AG04450 (cell line): Measurements from ENCODE around the gene PLEKHA5. TPM values are rescaled to one million over a fixed set of nuclear protein-coding genes. Genes with fewer than 3 reads are reported as not detected.

Experiments
- CTCF ChIA-PET: fragments of 300-600, 350-600 bp; formaldehyde crosslinking; extraction: SDS; loops from one replicate; lab custom pipeline; 2022; ENCODE audit warnings: antibody characterized with exemption, inconsistent platforms; lab: Charles Lee
- POLR2A ChIA-PET: fragments of 350-600 bp; formaldehyde crosslinking; extraction: SDS; loops from one replicate; lab custom pipeline; 2021; ENCODE audit warnings: antibody characterized with exemption, inconsistent platforms; lab: Yijun Ruan, JAX
- DNase-seq: peaks from one replicate; pipeline ENCODE4 v3.0.0-alpha.2; 2011; ENCODE audit warnings: low read depth, low spot score
- H3K27ac ChIP-seq: one replicate; pipeline ENCODE4 v1.5.1; 2012; ENCODE audit warnings: low read depth, low read length, control low read depth
- H3K27me3 ChIP-seq: one replicate; pipeline ENCODE4 v1.6.0; 2012; ENCODE audit warnings: low read length; ENCODE audit not compliant: control insufficient read depth, insufficient read depth
- H3K4me3 ChIP-seq: 2 replicates; pipeline ENCODE4 v1.5.1; 2011; ENCODE audit warnings: mild to moderate bottlenecking, low read depth, low read length, control low read depth
- H3K9me3 ChIP-seq: 2 replicates; pipeline ENCODE4 v1.5.1; 2012; ENCODE audit warnings: low read length; ENCODE audit not compliant: control insufficient read depth, insufficient read depth
- polyA plus RNA-seq: library from polyadenylated mRNA; depleted of rRNA; stranded (reverse); fragments of >200 nt; gene quantifications from 2 replicates; pipeline ENCODE4 v1.2.3, GENCODE V29; 2011
- TF ChIP-seq, protein P1 (sequence below): IDR thresholded peaks from 2 replicates; pipeline ENCODE4 v1.5.1; 2011; ENCODE audit warnings: low read depth, low read length, control low read depth, inconsistent platforms

Gene PLEKHA5
- polyA plus RNA-seq, 1 experiment: 23.5 TPM

DNA sequence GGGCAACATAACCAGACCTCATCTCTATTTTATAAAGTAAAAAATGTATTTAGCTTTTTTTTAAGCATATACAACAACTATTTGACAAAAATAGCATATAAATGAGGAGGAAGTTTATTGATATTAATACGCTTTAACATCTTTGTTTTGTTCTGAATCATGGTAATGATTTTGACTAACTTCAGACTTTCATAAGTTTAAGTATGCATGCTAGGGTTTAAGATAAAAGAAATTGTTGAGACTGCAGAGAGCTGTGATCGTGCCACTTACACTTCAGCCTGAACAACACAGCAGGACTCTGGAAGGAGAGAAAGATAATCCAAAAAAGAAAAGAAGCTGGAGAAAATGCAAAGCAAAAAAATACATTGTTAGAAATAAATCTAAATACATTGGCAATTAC, 221.8 kb downstream of the PLEKHA5 start:
- CTCF ChIA-PET: no interaction called here
- TF ChIP-seq, protein P1, sequence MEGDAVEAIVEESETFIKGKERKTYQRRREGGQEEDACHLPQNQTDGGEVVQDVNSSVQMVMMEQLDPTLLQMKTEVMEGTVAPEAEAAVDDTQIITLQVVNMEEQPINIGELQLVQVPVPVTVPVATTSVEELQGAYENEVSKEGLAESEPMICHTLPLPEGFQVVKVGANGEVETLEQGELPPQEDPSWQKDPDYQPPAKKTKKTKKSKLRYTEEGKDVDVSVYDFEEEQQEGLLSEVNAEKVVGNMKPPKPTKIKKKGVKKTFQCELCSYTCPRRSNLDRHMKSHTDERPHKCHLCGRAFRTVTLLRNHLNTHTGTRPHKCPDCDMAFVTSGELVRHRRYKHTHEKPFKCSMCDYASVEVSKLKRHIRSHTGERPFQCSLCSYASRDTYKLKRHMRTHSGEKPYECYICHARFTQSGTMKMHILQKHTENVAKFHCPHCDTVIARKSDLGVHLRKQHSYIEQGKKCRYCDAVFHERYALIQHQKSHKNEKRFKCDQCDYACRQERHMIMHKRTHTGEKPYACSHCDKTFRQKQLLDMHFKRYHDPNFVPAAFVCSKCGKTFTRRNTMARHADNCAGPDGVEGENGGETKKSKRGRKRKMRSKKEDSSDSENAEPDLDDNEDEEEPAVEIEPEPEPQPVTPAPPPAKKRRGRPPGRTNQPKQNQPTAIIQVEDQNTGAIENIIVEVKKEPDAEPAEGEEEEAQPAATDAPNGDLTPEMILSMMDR: no peak
- H3K27ac ChIP-seq: no peak overlapping the region
- POLR2A ChIA-PET: no interaction called here
- peaks cover 5% of the 10 kb centered on the region; the same call in 1 of the 2 replicates for H3K9me3 ChIP-seq
- no peak overlapping the region for H3K4me3 ChIP-seq
- no peaks in the 10 kb centered on the region for H3K27me3 ChIP-seq
- DNase-seq: no peak

DNA sequence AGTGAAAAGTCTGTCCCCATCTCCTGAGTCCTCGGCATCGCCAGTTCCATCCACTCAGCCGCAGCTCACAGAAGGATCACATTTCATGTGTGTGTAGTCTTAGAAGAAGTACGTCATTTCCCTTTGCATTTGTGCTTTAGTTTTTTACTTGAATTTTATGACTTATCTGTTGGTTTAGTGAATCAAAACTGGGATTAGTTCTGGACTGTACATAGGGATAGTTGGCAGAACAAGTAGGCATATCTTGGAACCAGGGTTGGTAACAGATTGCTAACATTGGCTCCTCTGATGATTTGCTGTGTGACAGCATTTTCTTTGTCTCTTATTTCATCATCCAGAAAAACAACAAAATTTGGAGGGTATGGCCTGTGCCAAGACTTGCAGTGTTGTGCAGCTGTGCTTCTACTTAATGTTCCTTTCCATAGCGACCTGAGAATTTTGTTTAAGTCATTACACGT, 240.2 kb downstream of the PLEKHA5 start:
- H3K27me3 ChIP-seq: no peaks in the 10 kb centered on the region
- TF ChIP-seq, protein P1: no peak
- ChIA-PET CTCF (no interaction called here), POLR2A (no interaction called here)
- no peak overlapping the region for H3K4me3 ChIP-seq
- peak; percentile 43 for DNase-seq
- no peaks in the 10 kb centered on the region for H3K9me3 ChIP-seq
- peak overlapping the region; percentile 65 for H3K27ac ChIP-seq

DNA sequence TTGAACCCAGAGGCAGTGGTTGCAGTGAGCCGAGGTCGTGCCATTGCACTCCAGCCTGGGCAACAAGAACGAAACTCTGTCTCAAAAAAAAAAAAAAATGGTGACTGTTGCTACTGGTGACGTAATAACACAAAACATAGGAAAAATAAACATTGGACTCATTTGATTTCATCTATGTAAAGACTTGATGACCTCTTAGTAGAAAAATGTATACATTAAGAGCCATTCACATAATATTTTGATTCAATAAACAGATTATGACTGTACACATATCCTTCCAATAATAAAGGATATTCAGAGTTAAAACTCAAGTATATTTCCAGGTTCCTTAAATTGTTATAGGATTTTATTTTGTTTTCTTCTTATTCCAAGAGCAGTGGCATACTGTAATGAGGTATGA, 244.1 kb downstream of the PLEKHA5 start:
- CTCF ChIA-PET: interaction anchor here (1.1 kb wide), 1 partner anchor 66 kb away, joined by 3 read pairs; the partner anchor contains the start of gene AEBP2
- no peak for DNase-seq
- TF ChIP-seq, protein P1: no peak
- peak overlapping the region; percentile 65 for H3K27ac ChIP-seq
- H3K4me3 ChIP-seq: no peak overlapping the region
- no peaks in the 10 kb centered on the region for H3K9me3 ChIP-seq
- H3K27me3 ChIP-seq: no peaks in the 10 kb centered on the region
- POLR2A ChIA-PET: interaction anchor here (0.7 kb wide), 1 partner anchor 243 kb away, joined by 6 read pairs; no protein-coding TSS in a partner anchor

DNA sequence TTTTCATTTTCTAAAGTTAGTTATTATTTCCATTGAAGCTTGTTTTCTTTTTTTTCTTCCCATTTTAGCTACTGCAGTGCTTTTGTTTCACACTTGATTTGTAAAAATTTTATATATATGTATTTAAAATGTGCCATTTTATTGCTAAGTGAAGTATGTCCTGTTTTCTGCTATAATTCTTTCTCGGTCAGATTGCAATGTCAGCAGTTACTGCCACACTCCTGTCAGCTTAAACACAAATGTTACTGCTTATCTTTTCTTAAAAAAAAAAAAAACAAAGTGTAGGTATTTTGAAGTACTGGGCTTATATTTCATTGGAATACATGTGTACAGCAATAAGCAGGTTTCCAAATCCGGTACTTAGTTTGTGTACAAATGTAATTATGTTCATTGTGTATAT, 246.4 kb downstream of the PLEKHA5 start:
- TF ChIP-seq, protein P1: no peak
- DNase-seq: no peak
- POLR2A ChIA-PET: no interaction called here
- Histone ChIP-seq H3K27ac (no peak overlapping the region), H3K9me3 (no peaks in the 10 kb centered on the region), H3K27me3 (no peaks in the 10 kb centered on the region), H3K4me3 (no peak overlapping the region)
- CTCF ChIA-PET: interaction anchor here (0.6 to 0.7 kb wide), 3 partner anchors 11 to 268 kb away, joined by 3 to 4 read pairs (median 3); no protein-coding TSS in a partner anchor

DNA sequence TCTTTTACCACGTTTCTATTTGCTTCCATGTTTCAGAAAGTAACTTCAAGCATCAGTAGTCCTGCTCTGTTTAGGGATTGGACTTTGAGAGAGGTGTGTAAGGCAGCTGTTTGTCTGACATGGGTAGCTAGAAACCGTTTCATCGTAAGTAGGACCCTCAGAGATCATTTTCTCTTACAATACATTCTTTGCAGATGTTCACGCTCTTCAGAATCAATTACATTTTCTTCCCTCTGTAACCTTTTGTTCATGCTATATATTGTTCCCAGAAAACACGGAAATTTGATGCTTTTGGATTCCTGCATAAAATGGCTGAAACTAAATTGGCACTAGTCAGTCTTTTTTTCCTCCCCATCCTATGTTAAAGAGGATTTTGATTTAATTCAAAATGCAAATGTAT, 247.2 kb downstream of the PLEKHA5 start:
- DNase-seq: no peak
- Histone ChIP-seq H3K27me3 (no peaks in the 10 kb centered on the region), H3K9me3 (no peaks in the 10 kb centered on the region), H3K4me3 (no peak overlapping the region), H3K27ac (no peak overlapping the region)
- ChIA-PET CTCF (interaction anchor here (0.6 kb wide), 1 partner anchor 267 kb away, joined by 4 read pairs; no protein-coding TSS in a partner anchor), POLR2A (no interaction called here)
- TF ChIP-seq, protein P1: no peak
